ENCODE measurements around the gene PACS1. TPM values are rescaled to one million over a fixed set of nuclear protein-coding genes. Genes with fewer than 3 reads are reported as not detected.

The PACS1 gene
- total RNA-seq, 3 donors from 2014 or later, result 14.4 to 44.9 (median 18.9) TPM

DNA sequence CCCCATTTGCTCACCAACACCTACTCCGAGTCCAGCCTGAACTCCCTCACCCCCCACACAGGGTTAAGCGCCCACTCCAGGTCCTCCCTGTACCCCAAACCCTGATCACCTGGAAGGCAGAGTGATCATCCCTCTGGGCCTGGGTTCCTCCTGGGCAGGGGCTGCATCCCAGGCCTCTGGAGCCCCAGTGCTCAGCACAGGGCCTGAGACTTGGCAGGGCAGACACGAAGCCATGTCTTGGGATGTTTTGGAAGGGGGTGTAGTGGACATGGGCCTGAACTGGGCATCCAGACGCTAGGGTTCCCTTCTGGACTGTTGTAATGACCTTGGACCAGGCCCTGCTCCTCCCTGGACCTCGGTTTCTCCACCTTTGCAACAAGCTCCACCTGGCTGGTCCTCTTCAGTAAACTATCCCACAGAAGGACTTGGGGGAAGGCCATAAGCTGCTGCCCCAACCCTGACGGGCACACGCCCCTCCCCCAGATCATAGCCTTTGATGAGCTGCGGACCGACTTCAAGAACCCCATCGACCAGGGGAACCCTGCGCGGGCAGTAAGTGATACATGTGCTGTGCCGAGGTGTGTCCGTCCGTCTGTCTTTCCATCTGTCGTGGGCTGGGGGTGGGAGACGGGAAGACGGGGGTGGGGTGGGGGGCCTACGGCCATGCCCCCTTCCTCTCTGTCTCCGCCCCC is 211.8 kb downstream of the PACS1 start:
- Histone ChIP-seq H3K36me3 (ENCODE audit: low read depth) (no peaks in the 10 kb centered on the region), H3K9me3 (no peaks in the 10 kb centered on the region), H3K4me1 (ENCODE audit: low read depth) (peaks cover 10% of the 10 kb centered on the region), H3K4me3 (no peak overlapping the region)
- ATAC-seq (no peak), DNase-seq (no peak)
- intact Hi-C loops (cut with DNase I, micrococcal nuclease), result no loop called here
- TF ChIP-seq, protein P1, sequence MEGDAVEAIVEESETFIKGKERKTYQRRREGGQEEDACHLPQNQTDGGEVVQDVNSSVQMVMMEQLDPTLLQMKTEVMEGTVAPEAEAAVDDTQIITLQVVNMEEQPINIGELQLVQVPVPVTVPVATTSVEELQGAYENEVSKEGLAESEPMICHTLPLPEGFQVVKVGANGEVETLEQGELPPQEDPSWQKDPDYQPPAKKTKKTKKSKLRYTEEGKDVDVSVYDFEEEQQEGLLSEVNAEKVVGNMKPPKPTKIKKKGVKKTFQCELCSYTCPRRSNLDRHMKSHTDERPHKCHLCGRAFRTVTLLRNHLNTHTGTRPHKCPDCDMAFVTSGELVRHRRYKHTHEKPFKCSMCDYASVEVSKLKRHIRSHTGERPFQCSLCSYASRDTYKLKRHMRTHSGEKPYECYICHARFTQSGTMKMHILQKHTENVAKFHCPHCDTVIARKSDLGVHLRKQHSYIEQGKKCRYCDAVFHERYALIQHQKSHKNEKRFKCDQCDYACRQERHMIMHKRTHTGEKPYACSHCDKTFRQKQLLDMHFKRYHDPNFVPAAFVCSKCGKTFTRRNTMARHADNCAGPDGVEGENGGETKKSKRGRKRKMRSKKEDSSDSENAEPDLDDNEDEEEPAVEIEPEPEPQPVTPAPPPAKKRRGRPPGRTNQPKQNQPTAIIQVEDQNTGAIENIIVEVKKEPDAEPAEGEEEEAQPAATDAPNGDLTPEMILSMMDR (IDR thresholded peaks at IDR 0.05), result no peak

DNA sequence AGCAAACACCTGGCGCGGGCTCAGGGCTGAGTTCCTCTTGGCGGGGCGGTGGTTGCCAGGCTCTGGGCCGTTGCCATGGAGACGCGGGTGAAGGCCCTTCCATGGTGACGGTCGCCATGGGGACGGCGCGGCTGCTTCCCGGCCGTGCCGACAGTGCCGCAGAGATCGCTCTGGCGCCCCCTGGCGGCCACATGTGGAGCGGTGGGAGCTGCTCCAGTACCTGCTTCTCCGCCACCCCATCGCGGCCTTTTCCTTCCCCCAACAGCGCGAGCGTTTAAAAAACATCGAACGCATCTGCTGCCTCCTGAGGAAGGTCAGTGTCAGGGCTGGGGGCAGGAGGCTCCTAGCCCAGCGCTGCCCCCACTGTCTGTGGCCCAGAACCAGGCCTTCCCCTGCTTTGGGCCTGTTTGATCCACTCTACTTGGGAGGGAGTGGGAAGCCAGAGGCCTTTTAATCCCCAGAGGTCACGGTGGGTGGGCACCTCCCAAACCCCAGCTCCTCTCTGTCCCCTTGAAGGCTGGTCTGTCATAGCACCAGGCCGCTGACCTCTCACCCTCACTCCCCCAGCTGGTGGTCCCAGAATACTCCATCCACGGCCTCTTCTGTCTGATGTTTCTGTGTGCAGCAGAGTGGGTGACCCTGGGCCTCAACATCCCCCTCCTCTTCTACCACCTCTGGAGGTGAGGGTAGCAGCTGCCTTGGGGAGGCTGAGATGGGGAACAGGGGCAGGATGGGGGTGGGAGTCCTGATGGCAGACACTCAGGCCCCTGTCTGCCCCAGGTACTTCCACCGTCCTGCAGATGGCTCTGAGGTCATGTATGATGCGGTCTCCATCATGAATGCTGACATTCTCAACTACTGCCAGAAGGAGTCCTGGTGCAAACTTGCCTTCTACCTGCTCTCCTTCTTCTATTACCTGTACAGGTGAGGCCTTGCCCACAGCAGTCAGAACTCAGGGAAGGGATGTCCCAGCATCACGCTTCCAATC is 212.7 kb downstream of the PACS1 start:
- Histone ChIP-seq H3K4me1 (ENCODE audit: low read depth) (peaks cover 11% of the 10 kb centered on the region), H3K9me3 (no peaks in the 10 kb centered on the region), H3K4me3 (no peak overlapping the region), H3K36me3 (ENCODE audit: low read depth) (no peaks in the 10 kb centered on the region)
- TF ChIP-seq, protein P1 (IDR thresholded peaks at IDR 0.05), result peak; percentile 98
- peak; percentile 99 to 100 (median 99) for DNase-seq
- intact Hi-C loops (cut with DNase I, micrococcal nuclease), result no loop called here
- ATAC-seq, result peak; percentile 96

DNA sequence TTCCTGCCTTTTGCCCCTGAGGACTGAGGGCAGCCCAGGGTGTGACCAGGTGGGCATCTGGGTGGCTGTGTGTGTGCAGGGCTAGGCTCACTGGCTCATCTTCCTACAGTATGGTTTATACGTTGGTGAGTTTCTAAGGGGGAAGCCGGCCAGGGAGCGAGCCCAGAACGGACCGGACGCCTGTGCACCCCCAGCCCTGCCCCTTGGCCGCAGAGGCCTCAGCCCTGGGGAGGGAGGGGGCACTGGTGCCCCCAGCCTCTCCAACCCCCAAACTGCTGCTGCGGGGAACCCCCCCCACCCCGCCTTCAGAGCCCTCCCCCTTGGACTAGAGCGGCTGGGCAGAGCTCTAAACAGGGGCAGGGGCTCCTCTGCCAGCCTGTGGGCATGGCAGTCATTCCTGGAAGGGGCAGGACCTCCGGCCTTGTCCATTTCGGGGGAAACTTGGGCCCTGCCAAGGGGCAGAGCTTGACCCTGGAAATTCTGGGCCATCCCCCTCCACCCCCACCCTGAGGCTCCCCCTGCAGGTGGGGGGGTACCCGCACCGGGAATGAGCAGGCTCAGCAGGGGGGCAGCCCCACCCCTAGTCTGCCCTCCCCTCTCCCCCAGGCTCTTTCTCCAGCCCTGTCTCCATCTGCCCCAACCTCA is 213.5 kb downstream of the PACS1 start:
- H3K4me3 ChIP-seq, result no peak overlapping the region
- ATAC-seq, result no peak
- DNase-seq, result peak in 1 of 3 donors; percentile 30
- no peaks in the 10 kb centered on the region for H3K36me3 ChIP-seq (ENCODE audit: low read depth)
- intact Hi-C loops (cut with DNase I, micrococcal nuclease), result no loop called here
- peaks cover 18% of the 10 kb centered on the region for H3K4me1 ChIP-seq (ENCODE audit: low read depth)
- TF ChIP-seq, protein P1 (IDR thresholded peaks at IDR 0.05), result no peak
- no peaks in the 10 kb centered on the region for H3K9me3 ChIP-seq

DNA sequence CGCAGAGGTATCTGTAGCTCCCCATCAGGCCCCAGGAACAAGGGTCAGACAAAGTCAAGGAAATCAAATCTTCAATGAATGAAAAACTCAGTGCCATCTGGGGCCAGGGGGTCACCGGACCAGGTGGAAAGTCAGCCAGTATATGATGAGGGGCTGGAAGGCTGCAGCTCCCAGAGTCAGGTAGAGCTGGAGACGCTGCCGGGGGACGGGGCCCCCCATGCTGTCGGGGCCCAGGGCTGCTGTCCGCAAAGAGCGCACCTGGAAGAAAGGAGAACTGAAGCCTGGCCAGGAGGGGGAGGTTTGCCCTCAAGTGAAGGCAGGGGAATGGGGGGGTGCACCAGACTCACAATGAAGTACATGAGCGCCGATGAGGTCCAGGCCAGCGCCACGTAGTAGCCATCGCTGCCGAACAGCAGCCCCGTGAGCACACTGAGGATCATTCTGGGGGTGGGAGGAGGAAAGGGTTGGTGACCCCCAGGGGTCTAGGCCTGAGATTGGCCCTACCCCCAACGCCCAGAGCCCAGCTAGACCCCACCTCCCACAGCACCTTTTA is 214.5 kb downstream of the PACS1 start:
- H3K36me3 ChIP-seq (ENCODE audit: low read depth), result no peaks in the 10 kb centered on the region
- TF ChIP-seq, protein P1 (IDR thresholded peaks at IDR 0.05), result no peak
- intact Hi-C loops (cut with DNase I, micrococcal nuclease), result no loop called here
- peaks cover 21% of the 10 kb centered on the region for H3K4me1 ChIP-seq (ENCODE audit: low read depth)
- H3K4me3 ChIP-seq, result no peak overlapping the region
- no peak for ATAC-seq
- DNase-seq, result peak in 1 of 3 donors; percentile 26
- no peaks in the 10 kb centered on the region for H3K9me3 ChIP-seq

DNA sequence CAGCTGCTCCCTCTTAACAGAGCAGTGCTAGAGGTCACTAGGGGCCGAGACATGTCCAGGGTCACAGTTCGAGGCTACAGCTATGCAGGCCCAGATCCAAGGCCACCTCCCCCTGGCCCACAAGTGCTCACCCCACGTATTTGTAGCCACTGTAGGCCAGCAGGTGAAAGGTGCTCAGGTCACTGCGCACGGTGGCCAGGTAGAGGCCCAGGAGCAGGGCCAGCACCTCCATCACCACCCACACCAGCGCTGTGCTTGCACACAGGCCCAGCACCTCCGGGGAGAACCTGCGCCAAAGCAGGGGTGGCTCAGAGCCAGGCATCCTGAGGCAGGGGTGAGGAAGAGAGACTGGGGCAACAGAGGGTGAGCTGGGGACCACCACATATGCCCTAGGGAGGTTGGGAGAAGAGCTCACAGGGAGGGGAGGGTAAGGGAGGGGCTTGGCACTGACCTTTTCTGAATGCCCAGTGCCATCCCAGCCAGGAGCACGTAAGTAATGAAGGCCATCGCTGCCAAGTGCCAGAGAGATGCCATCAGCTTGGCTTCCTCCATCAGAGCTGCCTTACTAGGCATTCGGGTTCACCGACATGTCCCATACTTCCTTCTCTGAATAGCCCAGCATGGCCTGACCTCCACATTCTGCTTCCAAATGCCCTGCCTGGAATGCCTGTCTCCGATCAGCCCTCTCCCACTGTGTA is 215.3 kb downstream of the PACS1 start:
- DNase-seq (peak in 1 of 3 donors; percentile 14), ATAC-seq (no peak)
- Histone ChIP-seq H3K9me3 (no peaks in the 10 kb centered on the region), H3K36me3 (ENCODE audit: low read depth) (no peaks in the 10 kb centered on the region), H3K4me1 (ENCODE audit: low read depth) (peaks cover 27% of the 10 kb centered on the region), H3K4me3 (no peak overlapping the region)
- intact Hi-C loops (cut with DNase I, micrococcal nuclease), result no loop called here
- TF ChIP-seq, protein P1 (IDR thresholded peaks at IDR 0.05), result no peak

All from mucosa of descending colon (tissue), 3 donors.